Loucy (cell line): ENCODE results near the gene MMS19.
"Not testable (repeated sequence)": the region's sequence is repeated elsewhere in the genome, so short reads cannot be mapped to it uniquely, and the experiment has no call there.

ENCODE experiments used
- H2AFZ ChIP-seq: fragments of 200-600 bp; sonication (generic); 2 replicates; pipeline ENCODE4 v1.6.0; 2016; ENCODE audit warnings: antibody characterized with exemption, mild to moderate bottlenecking, low read length, moderate library complexity
- H3F3A ChIP-seq: fragments of 200-600 bp; 2 replicates; pipeline ENCODE4 v1.6.0; 2016; ENCODE audit warnings: antibody characterized with exemption, low read depth, mild to moderate bottlenecking
- H3K27me3 ChIP-seq: fragments of 200-600 bp; sonication (generic); 2 replicates; pipeline ENCODE4 v1.6.1; 2014; ENCODE audit warnings: low read length, mild to moderate bottlenecking; ENCODE audit not compliant: insufficient read depth, poor library complexity, severe bottlenecking
- H3K36me3 ChIP-seq: fragments of 200-600 bp; sonication (generic); 2 replicates; pipeline ENCODE4 v1.6.1; 2016; ENCODE audit warnings: low read length; ENCODE audit not compliant: insufficient read depth
- H3K4me1 ChIP-seq: fragments of 200-600 bp; sonication (generic); 2 replicates; pipeline ENCODE4 v1.5.1; 2014; ENCODE audit warnings: low read length, mild to moderate bottlenecking; ENCODE audit not compliant: insufficient read depth, poor library complexity, severe bottlenecking
- H3K4me2 ChIP-seq: fragments of 200-600 bp; sonication (generic); 2 replicates; pipeline ENCODE4 v1.6.0; 2014; ENCODE audit warnings: antibody characterized with exemption, low read length, low read depth, mild to moderate bottlenecking; ENCODE audit not compliant: poor library complexity, severe bottlenecking
- H3K4me3 ChIP-seq: fragments of 200-600 bp; sonication (generic); 2 replicates; pipeline ENCODE4 v1.5.1; 2014; ENCODE audit warnings: low read length, mild to moderate bottlenecking, mixed read lengths; ENCODE audit not compliant: poor library complexity, severe bottlenecking
- H3K79me2 ChIP-seq: fragments of 200-600 bp; sonication (generic); 2 replicates; pipeline ENCODE4 v1.6.1; 2014; ENCODE audit warnings: low read length; ENCODE audit not compliant: insufficient read depth
- H3K9ac ChIP-seq: fragments of 200-600 bp; sonication (generic); 2 replicates; pipeline ENCODE4 v1.6.0; 2014; ENCODE audit warnings: mild to moderate bottlenecking, low read depth, low read length, moderate library complexity; ENCODE audit not compliant: poor library complexity, severe bottlenecking
- H3K9me2 ChIP-seq: fragments of 200-600 bp; sonication (generic); replicated peaks from 2 replicates; pipeline ENCODE4 v1.6.1; 2016; ENCODE audit warnings: low read depth, low read length, mixed read lengths
- H3K9me3 ChIP-seq: fragments of 200-600 bp; sonication (generic); 2 replicates; pipeline ENCODE4 v1.6.1; 2014; ENCODE audit warnings: mild to moderate bottlenecking, antibody characterized with exemption, low read length, low read depth; ENCODE audit not compliant: insufficient read depth
- H4K20me1 ChIP-seq: fragments of 200-600 bp; sonication (generic); 2 replicates; pipeline ENCODE4 v1.6.0; 2014; ENCODE audit warnings: antibody characterized with exemption, low read length, mild to moderate bottlenecking; ENCODE audit not compliant: insufficient read depth, poor library complexity, severe bottlenecking
- CTCF ChIP-seq: fragments of 200-600 bp; sonication (generic); conservative IDR thresholded peaks from 2 replicates; pipeline ENCODE4 v1.5.1; 2014; ENCODE audit warnings: mild to moderate bottlenecking, antibody characterized with exemption, low read length
- EZH2phosphoT487 ChIP-seq: fragments of 200-600 bp; IDR thresholded peaks from 2 replicates; pipeline ENCODE4 v1.6.1; 2018; ENCODE audit warnings: antibody characterized with exemption, mild to moderate bottlenecking, moderate library complexity, borderline replicate concordance

MMS19 gene

GRCh38 chr10:97427571-97428179 lies 70.5 kb downstream of the MMS19 start:
- Histone ChIP-seq H3K27me3 (peaks cover 6% of the 10 kb centered on the region), H3K9me2 (no peaks in the 10 kb centered on the region), H3F3A (no peaks in the 10 kb centered on the region), H3K4me1 (peaks cover 27% of the 10 kb centered on the region), H3K9me3 (no peaks in the 10 kb centered on the region), H3K36me3 (peaks cover 38% of the 10 kb centered on the region; the same call in 1 of the 2 replicates), H3K9ac (peak overlapping the region; percentile 96), H2AFZ (no peak overlapping the region), H3K79me2 (peaks cover 70% of the 10 kb centered on the region), H4K20me1 (peaks cover 51% of the 10 kb centered on the region), H3K4me2 (peak overlapping the region; percentile 92), H3K4me3 (peak overlapping the region; percentile 81)
- TF ChIP-seq CTCF (no peak), EZH2phosphoT487 (no peak)

- Histone ChIP-seq H3K4me3 (peak overlapping the region; percentile 81), H3K36me3 (peaks cover 34% of the 10 kb centered on the region; the same call in 1 of the 2 replicates), H3K4me1 (peaks cover 27% of the 10 kb centered on the region), H3K9me2 (no peaks in the 10 kb centered on the region), H3F3A (no peaks in the 10 kb centered on the region), H4K20me1 (peaks cover 49% of the 10 kb centered on the region), H3K79me2 (peaks cover 68% of the 10 kb centered on the region), H2AFZ (no peak overlapping the region), H3K9ac (peak overlapping the region; percentile 96), H3K27me3 (peaks cover 6% of the 10 kb centered on the region), H3K4me2 (peak overlapping the region; percentile 92), H3K9me3 (no peaks in the 10 kb centered on the region)
- no peak for TF ChIP-seq CTCF
- no peak for TF ChIP-seq EZH2phosphoT487
Measured at GRCh38 chr10:97426776-97427570, 71.2 kb downstream of the MMS19 start.

DNA sequence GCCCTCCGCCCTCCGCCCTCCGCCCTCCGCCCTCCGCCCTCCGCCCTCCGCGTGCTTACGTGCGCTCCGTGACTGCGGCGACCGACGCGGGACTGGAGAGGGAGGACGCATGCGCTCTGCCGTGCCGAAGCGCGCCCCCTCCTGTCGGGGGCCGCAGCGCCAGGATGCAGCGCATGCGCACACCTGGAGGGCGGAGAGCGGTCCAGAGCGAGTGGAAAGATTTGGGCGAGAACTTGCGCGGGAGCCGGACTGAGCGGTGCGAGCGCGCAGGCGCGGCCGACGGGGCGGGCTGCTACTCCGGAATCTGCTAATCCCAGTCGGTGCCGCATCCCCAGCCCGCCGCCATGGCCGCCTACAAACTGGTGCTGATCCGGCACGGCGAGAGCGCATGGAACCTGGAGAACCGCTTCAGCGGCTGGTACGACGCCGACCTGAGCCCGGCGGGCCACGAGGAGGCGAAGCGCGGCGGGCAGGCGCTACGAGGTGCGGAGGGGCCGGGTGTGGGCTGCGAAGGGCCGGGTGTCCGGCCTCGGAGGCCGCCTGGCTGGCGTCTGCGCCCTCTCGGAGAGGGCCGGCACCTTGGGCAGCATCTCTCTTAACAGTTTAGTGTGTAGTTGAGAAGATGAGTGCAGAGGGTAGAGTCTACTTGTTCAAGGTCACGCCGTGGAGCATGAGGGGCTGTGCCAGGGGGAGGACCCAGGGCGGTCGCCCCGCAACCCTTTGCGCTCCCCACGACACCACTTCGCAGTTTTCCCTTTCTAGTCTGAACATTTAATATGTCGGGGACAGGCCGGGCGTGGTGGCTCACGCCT lies 72.1 kb downstream of the MMS19 start, which contains the start of gene PGAM1:
Gene PGAM1 (plus strand): TSS at position 228 of the 812 bp plus-strand sequence. CDS start 117 bp downstream, at position 345.
- Histone ChIP-seq H3K4me1 (peaks cover 27% of the 10 kb centered on the region), H3F3A (no peaks in the 10 kb centered on the region), H2AFZ (peak within 1 kb of the TSS; percentile 99), H3K9ac (peak within 1 kb of the TSS; percentile 97), H3K79me2 (peaks cover 60% of the 10 kb centered on the region), H3K27me3 (peaks cover 6% of the 10 kb centered on the region), H3K9me3 (no peaks in the 10 kb centered on the region), H3K4me3 (peak within 1 kb of the TSS; percentile 99), H3K9me2 (no peaks in the 10 kb centered on the region), H4K20me1 (peaks cover 41% of the 10 kb centered on the region), H3K4me2 (peak within 1 kb of the TSS; percentile 99), H3K36me3 (peaks cover 27% of the 10 kb centered on the region; the same call in 1 of the 2 replicates)
- TF ChIP-seq CTCF, result peak; percentile 56
- TF ChIP-seq EZH2phosphoT487, result no peak

- H2AFZ ChIP-seq, H3K9ac ChIP-seq, H3K36me3 ChIP-seq, H3F3A ChIP-seq, H3K4me3 ChIP-seq, H3K9me3 ChIP-seq, H3K4me2 ChIP-seq, H3K27me3 ChIP-seq, H3K9me2 ChIP-seq: not testable (repeated sequence)
- H4K20me1 ChIP-seq, result peaks cover 19% of the 10 kb centered on the region
- H3K79me2 ChIP-seq, result peaks cover 36% of the 10 kb centered on the region
- peaks cover 11% of the 10 kb centered on the region for H3K4me1 ChIP-seq
Measured at GRCh38 chr10:97423757-97424098, 74.5 kb downstream of the MMS19 start.
